ENCODE results near the gene CCR4. TPM values are rescaled to one million over a fixed set of nuclear protein-coding genes. Genes with fewer than 3 reads are reported as not detected.

Gene CCR4
- polyA plus RNA-seq, 1 donor from 2014 or later: not detected

- Histone ChIP-seq H3K9me3 (ENCODE audit: low read length) (no peaks in the 10 kb centered on the region), H3K36me3 (ENCODE audit: insufficient read depth, low read length) (no peaks in the 10 kb centered on the region), H3F3A (ENCODE audit: insufficient read depth, low read length, poor library complexity, severe bottlenecking) (no peaks in the 10 kb centered on the region), H3K4me3 (ENCODE audit: low read length) (no peak overlapping the region), H4K20me1 (ENCODE audit: insufficient read depth) (no peaks in the 10 kb centered on the region), H3K79me2 (replicated peaks; ENCODE audit: insufficient read depth, low read length) (no peaks in the 10 kb centered on the region), H3K4me2 (ENCODE audit: low read length) (no peak overlapping the region), H3K9ac (ENCODE audit: low read length) (no peak overlapping the region), H3K27ac (ENCODE audit: low read length) (no peak overlapping the region), H2AFZ (ENCODE audit: low read depth, low read length) (no peak overlapping the region), H3K27me3 (ENCODE audit: insufficient read depth, low read depth, low read length) (no peaks in the 10 kb centered on the region), H3K9me2 (ENCODE audit: insufficient read depth, low read length) (no peaks in the 10 kb centered on the region)
- TF ChIP-seq, protein P1, sequence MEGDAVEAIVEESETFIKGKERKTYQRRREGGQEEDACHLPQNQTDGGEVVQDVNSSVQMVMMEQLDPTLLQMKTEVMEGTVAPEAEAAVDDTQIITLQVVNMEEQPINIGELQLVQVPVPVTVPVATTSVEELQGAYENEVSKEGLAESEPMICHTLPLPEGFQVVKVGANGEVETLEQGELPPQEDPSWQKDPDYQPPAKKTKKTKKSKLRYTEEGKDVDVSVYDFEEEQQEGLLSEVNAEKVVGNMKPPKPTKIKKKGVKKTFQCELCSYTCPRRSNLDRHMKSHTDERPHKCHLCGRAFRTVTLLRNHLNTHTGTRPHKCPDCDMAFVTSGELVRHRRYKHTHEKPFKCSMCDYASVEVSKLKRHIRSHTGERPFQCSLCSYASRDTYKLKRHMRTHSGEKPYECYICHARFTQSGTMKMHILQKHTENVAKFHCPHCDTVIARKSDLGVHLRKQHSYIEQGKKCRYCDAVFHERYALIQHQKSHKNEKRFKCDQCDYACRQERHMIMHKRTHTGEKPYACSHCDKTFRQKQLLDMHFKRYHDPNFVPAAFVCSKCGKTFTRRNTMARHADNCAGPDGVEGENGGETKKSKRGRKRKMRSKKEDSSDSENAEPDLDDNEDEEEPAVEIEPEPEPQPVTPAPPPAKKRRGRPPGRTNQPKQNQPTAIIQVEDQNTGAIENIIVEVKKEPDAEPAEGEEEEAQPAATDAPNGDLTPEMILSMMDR (IDR thresholded peaks at IDR 0.05; ENCODE audit: poor library complexity, severe bottlenecking): no peak
- TF ChIP-seq EP300 (conservative IDR thresholded peaks at IDR 0.05; ENCODE audit: poor library complexity, severe bottlenecking): no peak
- no peak for TF ChIP-seq REST (IDR thresholded peaks at IDR 0.05; ENCODE audit: borderline replicate concordance)
- TF ChIP-seq RAD21 (conservative IDR thresholded peaks at IDR 0.05): no peak
- no peak for TF ChIP-seq SMC3 (conservative IDR thresholded peaks at IDR 0.05; ENCODE audit: poor library complexity)
- TF ChIP-seq MXI1 (conservative IDR thresholded peaks at IDR 0.05; ENCODE audit: poor library complexity, severe bottlenecking): no peak
- TF ChIP-seq POLR2AphosphoS5 (IDR thresholded peaks at IDR 0.05): no peak
- no peak for TF ChIP-seq EZH2 (IDR thresholded peaks at IDR 0.05; ENCODE audit: borderline replicate concordance, insufficient read depth, low read length, poor library complexity, severe bottlenecking)
- no peak for TF ChIP-seq TAF1 (IDR thresholded peaks at IDR 0.05; ENCODE audit: low read depth)
Measured at GRCh38 chr3:33001889-33002288, 50.4 kb downstream of the CCR4 start.

DNA sequence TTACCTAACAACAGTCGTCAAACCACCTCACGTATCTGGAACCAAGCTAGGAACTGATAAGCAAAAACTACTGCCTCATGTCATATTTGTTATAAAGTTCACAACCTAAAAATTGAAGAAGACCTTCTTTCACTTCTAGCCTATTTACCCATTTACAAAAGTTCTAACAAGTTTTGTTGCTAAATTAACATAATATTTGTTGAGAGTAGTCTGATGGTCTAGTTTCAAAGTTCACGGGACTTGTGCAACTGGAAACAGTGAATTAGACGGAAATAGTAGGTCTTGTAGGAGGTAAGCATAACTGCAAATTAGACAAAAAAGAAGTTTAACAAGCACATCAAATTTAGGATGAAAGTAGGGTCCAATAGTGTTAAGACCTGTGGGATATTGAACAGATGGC lies 51.9 kb downstream of the CCR4 start:
- no peaks in the 10 kb centered on the region for H3K36me3 ChIP-seq (ENCODE audit: insufficient read depth, low read length)
- no peaks in the 10 kb centered on the region for H4K20me1 ChIP-seq (ENCODE audit: insufficient read depth)
- H3K27ac ChIP-seq (ENCODE audit: low read length): no peak overlapping the region
- H3K9me3 ChIP-seq (ENCODE audit: low read length): no peaks in the 10 kb centered on the region
- H3K27me3 ChIP-seq (ENCODE audit: insufficient read depth, low read depth, low read length): no peaks in the 10 kb centered on the region
- no peak overlapping the region for H3K4me2 ChIP-seq (ENCODE audit: low read length)
- no peaks in the 10 kb centered on the region for H3K79me2 ChIP-seq (replicated peaks; ENCODE audit: insufficient read depth, low read length)
- H3F3A ChIP-seq (ENCODE audit: insufficient read depth, low read length, poor library complexity, severe bottlenecking): no peaks in the 10 kb centered on the region
- no peak overlapping the region for H3K9ac ChIP-seq (ENCODE audit: low read length)
- H3K9me2 ChIP-seq (ENCODE audit: insufficient read depth, low read length): no peaks in the 10 kb centered on the region
- H3K4me3 ChIP-seq (ENCODE audit: low read length): no peak overlapping the region
- H2AFZ ChIP-seq (ENCODE audit: low read depth, low read length): no peak overlapping the region
- TF ChIP-seq RAD21 (conservative IDR thresholded peaks at IDR 0.05) (no peak), SMC3 (conservative IDR thresholded peaks at IDR 0.05; ENCODE audit: poor library complexity) (no peak), EP300 (conservative IDR thresholded peaks at IDR 0.05; ENCODE audit: poor library complexity, severe bottlenecking) (no peak), REST (IDR thresholded peaks at IDR 0.05; ENCODE audit: borderline replicate concordance) (no peak)
